ENCODE measurements around the gene INPP5F. TPM values are rescaled to one million over a fixed set of nuclear protein-coding genes. Genes with fewer than 3 reads are reported as not detected.
"Not testable (repeated sequence)": the region's sequence is repeated elsewhere in the genome, so short reads cannot be mapped to it uniquely, and the experiment has no call there.

Gene INPP5F
- total RNA-seq, 1 donor from 2014 or later = 4.9 TPM

DNA sequence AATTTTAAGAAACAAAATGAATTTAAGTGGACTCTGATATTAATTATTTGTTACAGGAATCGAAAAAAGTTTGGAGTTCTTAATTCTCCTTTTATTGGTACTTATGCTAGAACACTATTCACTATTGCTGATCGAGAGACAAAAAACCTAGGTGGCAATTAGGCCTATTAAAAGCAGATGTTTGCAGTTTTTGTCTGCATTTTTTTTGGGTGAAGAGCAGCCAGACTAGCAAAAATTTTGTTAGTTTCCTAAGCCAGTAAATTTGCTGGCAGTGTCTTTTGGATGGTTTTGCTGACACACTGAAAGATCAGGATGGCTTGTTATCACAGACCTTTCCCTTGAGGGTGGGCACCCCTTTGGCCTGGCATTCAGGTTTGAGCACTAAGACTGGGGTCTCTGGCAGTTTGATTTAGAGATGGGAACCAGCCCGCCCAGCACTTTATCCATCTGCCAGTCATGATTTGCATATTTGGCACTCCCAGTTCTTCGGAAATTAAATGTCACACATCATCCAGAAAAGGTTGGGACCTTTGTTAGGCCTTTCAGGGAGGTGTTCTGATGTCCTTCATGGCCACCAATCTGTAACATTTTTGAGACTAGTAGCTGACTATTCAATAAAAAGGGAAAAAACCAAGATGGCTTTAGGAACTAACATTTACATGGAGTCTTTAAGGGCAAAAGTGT lies 57.3 kb downstream of the INPP5F start:
- H3K36me3 ChIP-seq = no peaks in the 10 kb centered on the region
- no peaks in the 10 kb centered on the region for H3K27me3 ChIP-seq (ENCODE audit: low read depth)
- no peak overlapping the region for H3K4me3 ChIP-seq
- intact Hi-C loops (cut with micrococcal nuclease) = no loop called here
- DNase-seq = no peak
- peaks cover 3% of the 10 kb centered on the region for H3K4me1 ChIP-seq
- no peaks in the 10 kb centered on the region for H3K9me3 ChIP-seq (replicated peaks)
- TF ChIP-seq, protein P1, sequence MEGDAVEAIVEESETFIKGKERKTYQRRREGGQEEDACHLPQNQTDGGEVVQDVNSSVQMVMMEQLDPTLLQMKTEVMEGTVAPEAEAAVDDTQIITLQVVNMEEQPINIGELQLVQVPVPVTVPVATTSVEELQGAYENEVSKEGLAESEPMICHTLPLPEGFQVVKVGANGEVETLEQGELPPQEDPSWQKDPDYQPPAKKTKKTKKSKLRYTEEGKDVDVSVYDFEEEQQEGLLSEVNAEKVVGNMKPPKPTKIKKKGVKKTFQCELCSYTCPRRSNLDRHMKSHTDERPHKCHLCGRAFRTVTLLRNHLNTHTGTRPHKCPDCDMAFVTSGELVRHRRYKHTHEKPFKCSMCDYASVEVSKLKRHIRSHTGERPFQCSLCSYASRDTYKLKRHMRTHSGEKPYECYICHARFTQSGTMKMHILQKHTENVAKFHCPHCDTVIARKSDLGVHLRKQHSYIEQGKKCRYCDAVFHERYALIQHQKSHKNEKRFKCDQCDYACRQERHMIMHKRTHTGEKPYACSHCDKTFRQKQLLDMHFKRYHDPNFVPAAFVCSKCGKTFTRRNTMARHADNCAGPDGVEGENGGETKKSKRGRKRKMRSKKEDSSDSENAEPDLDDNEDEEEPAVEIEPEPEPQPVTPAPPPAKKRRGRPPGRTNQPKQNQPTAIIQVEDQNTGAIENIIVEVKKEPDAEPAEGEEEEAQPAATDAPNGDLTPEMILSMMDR (IDR thresholded peaks at IDR 0.05; ENCODE audit: borderline replicate concordance) = no peak
- H3K27ac ChIP-seq (replicated peaks) = no peak overlapping the region

DNA sequence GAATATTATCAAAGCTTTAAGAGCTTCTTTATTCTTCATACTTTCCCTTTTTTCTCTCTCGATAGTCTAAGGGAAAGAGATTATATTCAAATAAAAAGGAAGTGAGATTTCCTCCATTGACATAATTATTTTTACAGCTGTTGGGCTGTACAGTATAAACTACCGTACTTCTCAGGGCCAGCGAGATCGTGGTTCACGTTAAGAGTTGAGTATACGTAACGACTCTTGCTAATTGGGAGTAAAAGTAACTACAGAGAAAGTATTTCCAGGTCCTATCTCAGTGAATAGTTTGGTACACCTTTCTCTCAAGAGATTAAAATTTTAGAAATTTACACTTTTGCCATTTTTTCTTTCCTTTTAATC lies 57.8 kb downstream of the INPP5F start:
- no peaks in the 10 kb centered on the region for H3K27me3 ChIP-seq (ENCODE audit: low read depth)
- H3K36me3 ChIP-seq = no peaks in the 10 kb centered on the region
- H3K4me3 ChIP-seq = no peak overlapping the region
- intact Hi-C loops (cut with micrococcal nuclease) = no loop called here
- no peak for DNase-seq
- TF ChIP-seq, protein P1 (IDR thresholded peaks at IDR 0.05; ENCODE audit: borderline replicate concordance) = no peak
- H3K9me3 ChIP-seq (replicated peaks) = no peaks in the 10 kb centered on the region
- peaks cover 3% of the 10 kb centered on the region for H3K4me1 ChIP-seq
- no peak overlapping the region for H3K27ac ChIP-seq (replicated peaks)

DNA sequence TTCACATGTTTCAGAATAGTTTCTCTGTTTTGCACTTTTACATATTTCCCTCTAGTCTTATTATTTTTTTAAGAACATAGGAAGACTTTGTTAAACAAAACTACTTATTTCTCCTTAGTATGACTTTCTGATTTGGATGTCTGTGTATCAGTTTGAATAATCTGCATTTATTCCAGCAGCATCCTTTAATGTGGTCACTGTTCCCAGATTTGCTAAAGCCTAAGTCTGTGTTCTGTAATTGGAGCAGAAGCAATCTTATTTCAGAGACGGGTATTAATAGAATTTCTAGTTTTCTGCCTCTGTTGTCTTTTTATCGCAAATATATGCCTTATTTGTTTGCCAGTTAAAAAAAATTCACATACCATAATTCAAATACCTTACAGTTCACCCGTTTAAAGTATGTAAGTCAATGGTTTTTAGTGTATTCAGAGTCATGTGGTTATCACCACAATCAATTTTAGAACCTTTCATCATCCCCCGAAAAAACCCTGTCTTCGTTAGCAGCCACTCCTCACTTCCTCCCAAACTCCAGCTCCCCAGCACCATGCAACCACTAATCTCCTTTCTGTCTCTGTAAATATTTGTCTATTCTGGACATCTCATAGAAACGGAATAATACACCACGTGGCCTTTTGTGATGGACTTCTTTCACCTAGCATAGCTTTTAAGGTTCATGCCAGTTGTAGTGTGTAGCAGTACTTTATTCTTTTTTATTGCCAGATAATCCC lies 58.7 kb downstream of the INPP5F start:
- H3K36me3 ChIP-seq = no peaks in the 10 kb centered on the region
- H3K27ac ChIP-seq (replicated peaks) = no peak overlapping the region
- no peak overlapping the region for H3K4me3 ChIP-seq
- H3K9me3 ChIP-seq (replicated peaks) = no peaks in the 10 kb centered on the region
- peaks cover 3% of the 10 kb centered on the region for H3K4me1 ChIP-seq
- TF ChIP-seq, protein P1 (IDR thresholded peaks at IDR 0.05; ENCODE audit: borderline replicate concordance) = no peak
- intact Hi-C loops (cut with micrococcal nuclease) = no loop called here
- no peaks in the 10 kb centered on the region for H3K27me3 ChIP-seq (ENCODE audit: low read depth)
- no peak for DNase-seq

DNA sequence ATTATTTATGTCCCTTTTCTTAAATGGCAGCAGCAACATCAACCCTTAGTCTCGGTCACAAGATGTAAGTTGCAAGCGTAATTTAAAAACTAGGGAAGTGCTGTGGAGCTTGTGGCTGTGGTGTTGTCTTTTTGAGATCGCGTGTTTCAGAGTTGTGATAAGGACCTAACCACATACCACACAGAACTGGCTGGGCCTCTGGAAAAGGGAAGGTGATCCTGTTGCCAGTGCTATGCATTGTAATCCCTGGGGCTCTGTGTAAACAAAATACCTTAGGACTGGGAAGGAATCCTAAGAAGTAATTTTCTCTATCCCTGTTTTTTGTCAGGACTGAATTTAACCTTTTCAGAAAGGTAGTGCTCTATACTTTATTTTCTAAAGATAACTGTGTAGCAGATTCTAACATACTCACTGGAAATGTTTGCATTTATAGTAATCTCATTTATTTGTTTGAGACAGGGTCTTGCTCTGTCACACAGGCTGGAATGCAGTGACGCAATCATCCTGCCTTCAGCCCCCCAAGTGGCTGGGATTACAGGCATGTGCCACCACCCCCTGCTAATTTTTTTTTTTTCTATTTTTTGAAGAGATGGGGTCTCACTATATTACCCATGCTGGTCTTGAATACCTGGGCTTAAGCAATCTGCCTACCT lies 60.4 kb downstream of the INPP5F start:
- DNase-seq = no peak
- no peak overlapping the region for H3K27ac ChIP-seq (replicated peaks)
- intact Hi-C loops (cut with micrococcal nuclease) = no loop called here

DNA sequence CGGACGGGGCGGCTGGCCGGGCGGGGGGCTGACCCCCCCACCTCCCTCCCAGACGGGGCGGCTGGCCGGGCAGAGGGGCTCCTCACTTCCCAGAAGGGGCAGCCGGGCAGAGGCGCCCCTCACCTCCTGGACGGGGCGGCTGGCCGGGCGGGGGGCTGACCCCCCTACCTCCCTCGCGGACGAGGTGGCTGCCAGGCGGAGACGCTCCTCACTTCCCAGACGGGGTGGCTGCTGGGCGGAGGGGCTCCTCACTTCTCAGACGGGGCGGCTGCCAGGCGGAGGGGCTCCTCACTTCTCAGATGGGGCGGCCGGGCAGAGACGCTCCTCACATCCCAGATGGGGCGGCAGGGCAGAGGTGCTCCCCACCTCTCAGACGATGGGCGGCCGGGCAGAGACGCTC lies 69.3 kb downstream of the INPP5F start:
- H3K4me3 ChIP-seq; H3K27ac ChIP-seq (replicated peaks); H3K4me1 ChIP-seq; DNase-seq; H3K27me3 ChIP-seq (ENCODE audit: low read depth); H3K9me3 ChIP-seq (replicated peaks); intact Hi-C loops (cut with micrococcal nuclease): not testable (repeated sequence)
- H3K36me3 ChIP-seq = peaks cover 10% of the 10 kb centered on the region

More for the DNA sequence above, 60.4 kb downstream of the INPP5F start:
- H3K9me3 ChIP-seq (replicated peaks) = no peaks in the 10 kb centered on the region
- H3K4me1 ChIP-seq = peaks cover 3% of the 10 kb centered on the region
- no peaks in the 10 kb centered on the region for H3K36me3 ChIP-seq
- TF ChIP-seq, protein P1 (IDR thresholded peaks at IDR 0.05; ENCODE audit: borderline replicate concordance) = no peak
- H3K27me3 ChIP-seq (ENCODE audit: low read depth) = no peaks in the 10 kb centered on the region
- no peak overlapping the region for H3K4me3 ChIP-seq

DNA sequence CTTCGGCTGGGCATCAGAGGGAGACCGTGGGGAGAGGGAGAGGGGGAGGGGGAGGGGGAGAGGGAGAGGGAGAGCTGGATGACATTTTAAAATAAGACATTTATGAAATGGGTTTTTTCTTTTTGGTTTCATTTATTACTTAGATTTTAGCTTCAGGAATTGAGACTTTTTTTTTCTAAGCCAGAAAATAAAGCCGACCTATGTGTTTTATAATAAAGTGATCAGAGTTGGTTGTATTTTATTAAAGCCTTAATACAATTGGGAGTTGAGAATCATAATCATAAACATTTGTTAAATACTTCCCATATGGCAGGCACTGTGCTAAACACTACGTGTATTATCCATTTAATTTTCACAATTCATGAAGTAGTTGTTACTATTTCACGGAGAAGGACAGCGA lies 70.2 kb downstream of the INPP5F start:
- Histone ChIP-seq H3K27ac (replicated peaks) (no peak overlapping the region), H3K4me1 (no peaks in the 10 kb centered on the region), H3K27me3 (ENCODE audit: low read depth) (no peaks in the 10 kb centered on the region), H3K4me3 (no peak overlapping the region), H3K36me3 (peaks cover 10% of the 10 kb centered on the region), H3K9me3 (replicated peaks) (no peaks in the 10 kb centered on the region)
- intact Hi-C loops (cut with micrococcal nuclease) = no loop called here
- DNase-seq = no peak
- TF ChIP-seq, protein P1 (IDR thresholded peaks at IDR 0.05; ENCODE audit: borderline replicate concordance) = no peak
